Esophagus muscularis mucosa (tissue), 4 donors: ENCODE measurements around the gene CAV3.
"Not testable (repeated sequence)": the region's sequence is repeated elsewhere in the genome, so short reads cannot be mapped to it uniquely, and the experiment has no call there.

Source experiments
- CTCF ChIP-seq, 3 experiments: fragments of 200-600 bp in 2 of 3; fragments of 450-650 bp in 1 of 3; sonication (generic) in 2 of 3; IDR thresholded peaks; one replicate each; pipeline ENCODE4 v1.5.1; 2017 to 2019; ENCODE audit warnings: antibody characterized with exemption in 3 of 3, mild to moderate bottlenecking in 2 of 3, moderate library complexity in 1 of 3
- EP300 ChIP-seq: sonication (generic); formaldehyde crosslinking; IDR thresholded peaks from one replicate; pipeline ENCODE4 v1.6.1; 2017; ENCODE audit warnings: antibody characterized with exemption
- POLR2A ChIP-seq: fragments of 450-650 bp; IDR thresholded peaks from one replicate; pipeline ENCODE4 v1.6.1; 2017; ENCODE audit warnings: antibody characterized with exemption, moderate library complexity, mild to moderate bottlenecking, low read depth
- POLR2AphosphoS5 ChIP-seq, 2 donors: sonication (generic); formaldehyde crosslinking; IDR thresholded peaks; one replicate each; pipeline ENCODE4 v1.6.1; 2017; ENCODE audit warnings: antibody characterized with exemption in 2 of 2

GRCh38 chr3:8691295-8691694, 42.3 kb upstream of the CAV3 start:
- TF ChIP-seq CTCF (IDR thresholded peaks at IDR 0.05); POLR2AphosphoS5 (IDR thresholded peaks at IDR 0.05); POLR2A; EP300: not testable (repeated sequence)
